Measurements from ENCODE around the gene SNUPN.

DNA sequence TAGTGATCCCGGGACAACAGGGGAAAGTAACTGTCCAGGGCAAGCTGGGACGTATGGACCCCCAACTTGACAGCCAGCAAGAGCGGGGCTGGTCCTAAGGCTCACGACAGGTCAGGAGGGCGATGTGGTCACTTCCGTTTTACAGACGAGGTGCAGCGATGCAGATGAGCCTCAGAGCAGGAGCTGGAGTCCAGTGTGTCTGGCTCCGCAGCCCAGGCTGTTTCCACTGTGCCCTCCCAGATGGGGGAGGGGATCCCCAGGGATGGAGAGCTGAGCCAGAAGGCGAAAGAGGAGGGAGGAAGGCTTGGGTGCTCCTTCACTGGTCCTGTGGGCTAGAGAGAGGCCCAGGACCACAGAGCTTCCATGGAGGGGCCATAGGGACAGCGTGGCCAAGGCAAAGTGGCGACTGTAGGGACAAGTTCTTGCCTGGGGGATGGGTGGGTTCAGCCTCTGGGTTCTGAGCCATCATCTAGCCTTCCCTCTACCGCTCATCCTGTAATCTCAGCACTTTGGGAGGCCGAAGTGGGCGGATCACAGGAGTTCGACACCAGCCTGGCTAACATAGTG, 27.9 kb upstream of the SNUPN start:
- TF ChIP-seq, protein P1, sequence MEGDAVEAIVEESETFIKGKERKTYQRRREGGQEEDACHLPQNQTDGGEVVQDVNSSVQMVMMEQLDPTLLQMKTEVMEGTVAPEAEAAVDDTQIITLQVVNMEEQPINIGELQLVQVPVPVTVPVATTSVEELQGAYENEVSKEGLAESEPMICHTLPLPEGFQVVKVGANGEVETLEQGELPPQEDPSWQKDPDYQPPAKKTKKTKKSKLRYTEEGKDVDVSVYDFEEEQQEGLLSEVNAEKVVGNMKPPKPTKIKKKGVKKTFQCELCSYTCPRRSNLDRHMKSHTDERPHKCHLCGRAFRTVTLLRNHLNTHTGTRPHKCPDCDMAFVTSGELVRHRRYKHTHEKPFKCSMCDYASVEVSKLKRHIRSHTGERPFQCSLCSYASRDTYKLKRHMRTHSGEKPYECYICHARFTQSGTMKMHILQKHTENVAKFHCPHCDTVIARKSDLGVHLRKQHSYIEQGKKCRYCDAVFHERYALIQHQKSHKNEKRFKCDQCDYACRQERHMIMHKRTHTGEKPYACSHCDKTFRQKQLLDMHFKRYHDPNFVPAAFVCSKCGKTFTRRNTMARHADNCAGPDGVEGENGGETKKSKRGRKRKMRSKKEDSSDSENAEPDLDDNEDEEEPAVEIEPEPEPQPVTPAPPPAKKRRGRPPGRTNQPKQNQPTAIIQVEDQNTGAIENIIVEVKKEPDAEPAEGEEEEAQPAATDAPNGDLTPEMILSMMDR (IDR thresholded peaks at IDR 0.05): no peak
- TF ChIP-seq EP300 (IDR thresholded peaks at IDR 0.05) (no peak), POLR2A (IDR thresholded peaks at IDR 0.05) (no peak)
